22Rv1 (cell line): ENCODE data around the gene PKIB.

Source experiments
- ZFX ChIP-seq: fragments of 450-650 bp; IDR thresholded peaks from 2 replicates; pipeline ENCODE4 v1.6.1; 2017; ENCODE audit warnings: antibody characterized with exemption, borderline replicate concordance
- TF ChIP-seq, protein P1 (sequence below): fragments of 450-650 bp; IDR thresholded peaks from 2 replicates; pipeline ENCODE4 v1.5.1; 2017; ENCODE audit warnings: mild to moderate bottlenecking

- TF ChIP-seq, protein P1, sequence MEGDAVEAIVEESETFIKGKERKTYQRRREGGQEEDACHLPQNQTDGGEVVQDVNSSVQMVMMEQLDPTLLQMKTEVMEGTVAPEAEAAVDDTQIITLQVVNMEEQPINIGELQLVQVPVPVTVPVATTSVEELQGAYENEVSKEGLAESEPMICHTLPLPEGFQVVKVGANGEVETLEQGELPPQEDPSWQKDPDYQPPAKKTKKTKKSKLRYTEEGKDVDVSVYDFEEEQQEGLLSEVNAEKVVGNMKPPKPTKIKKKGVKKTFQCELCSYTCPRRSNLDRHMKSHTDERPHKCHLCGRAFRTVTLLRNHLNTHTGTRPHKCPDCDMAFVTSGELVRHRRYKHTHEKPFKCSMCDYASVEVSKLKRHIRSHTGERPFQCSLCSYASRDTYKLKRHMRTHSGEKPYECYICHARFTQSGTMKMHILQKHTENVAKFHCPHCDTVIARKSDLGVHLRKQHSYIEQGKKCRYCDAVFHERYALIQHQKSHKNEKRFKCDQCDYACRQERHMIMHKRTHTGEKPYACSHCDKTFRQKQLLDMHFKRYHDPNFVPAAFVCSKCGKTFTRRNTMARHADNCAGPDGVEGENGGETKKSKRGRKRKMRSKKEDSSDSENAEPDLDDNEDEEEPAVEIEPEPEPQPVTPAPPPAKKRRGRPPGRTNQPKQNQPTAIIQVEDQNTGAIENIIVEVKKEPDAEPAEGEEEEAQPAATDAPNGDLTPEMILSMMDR: no peak
- TF ChIP-seq ZFX: no peak
Measured at GRCh38 chr6:122568797-122569221, 41.4 kb upstream of the PKIB start.
